SK-N-SH (cell line): ENCODE measurements around the gene CDC37.

Experiments used
- JUND ChIP-seq: IDR thresholded peaks from 2 replicates; pipeline ENCODE4 v1.4.0; 2012
- MAX ChIP-seq: IDR thresholded peaks from 2 replicates; pipeline ENCODE4 v1.4.0; 2012; ENCODE audit warnings: low read depth
- POLR2AphosphoS5 ChIP-seq: IDR thresholded peaks from 2 replicates; pipeline ENCODE4 v1.6.1; 2012; ENCODE audit warnings: low read depth, low read length
- RCOR1 ChIP-seq: fragments of 150-350 bp; IDR thresholded peaks from 2 replicates; pipeline ENCODE4 v1.6.1; 2017; ENCODE audit warnings: antibody characterized with exemption, low read length
- RFX5 ChIP-seq: IDR thresholded peaks from 2 replicates; pipeline ENCODE4 v1.6.1; 2012; ENCODE audit warnings: mild to moderate bottlenecking, improper control_type of control experiment, low read length
- RXRA ChIP-seq: IDR thresholded peaks from 2 replicates; pipeline ENCODE4 v1.4.0; 2012; ENCODE audit warnings: low read depth, mild to moderate bottlenecking, borderline replicate concordance
- SMC3 ChIP-seq: IDR thresholded peaks from 2 replicates; pipeline ENCODE4 v1.6.1; 2012; ENCODE audit warnings: low read depth, low read length, improper control_type of control experiment
- USF2 ChIP-seq: fragments of 150-350 bp; IDR thresholded peaks from 2 replicates; pipeline ENCODE4 v1.6.1; 2017; ENCODE audit warnings: antibody characterized with exemption, low read length, low read depth, borderline replicate concordance
- TF ChIP-seq, protein P1 (sequence below): fragments of 200-600 bp; sonication (generic); IDR thresholded peaks from 2 replicates; pipeline ENCODE4 v1.6.1; 2017; ENCODE audit warnings: antibody characterized with exemption, mild to moderate bottlenecking, moderate library complexity
- TF ChIP-seq, protein P2 (sequence below): IDR thresholded peaks from 2 replicates; pipeline ENCODE4 v1.4.0; 2012; ENCODE audit warnings: low read depth, borderline replicate concordance

- TF ChIP-seq, protein P1, sequence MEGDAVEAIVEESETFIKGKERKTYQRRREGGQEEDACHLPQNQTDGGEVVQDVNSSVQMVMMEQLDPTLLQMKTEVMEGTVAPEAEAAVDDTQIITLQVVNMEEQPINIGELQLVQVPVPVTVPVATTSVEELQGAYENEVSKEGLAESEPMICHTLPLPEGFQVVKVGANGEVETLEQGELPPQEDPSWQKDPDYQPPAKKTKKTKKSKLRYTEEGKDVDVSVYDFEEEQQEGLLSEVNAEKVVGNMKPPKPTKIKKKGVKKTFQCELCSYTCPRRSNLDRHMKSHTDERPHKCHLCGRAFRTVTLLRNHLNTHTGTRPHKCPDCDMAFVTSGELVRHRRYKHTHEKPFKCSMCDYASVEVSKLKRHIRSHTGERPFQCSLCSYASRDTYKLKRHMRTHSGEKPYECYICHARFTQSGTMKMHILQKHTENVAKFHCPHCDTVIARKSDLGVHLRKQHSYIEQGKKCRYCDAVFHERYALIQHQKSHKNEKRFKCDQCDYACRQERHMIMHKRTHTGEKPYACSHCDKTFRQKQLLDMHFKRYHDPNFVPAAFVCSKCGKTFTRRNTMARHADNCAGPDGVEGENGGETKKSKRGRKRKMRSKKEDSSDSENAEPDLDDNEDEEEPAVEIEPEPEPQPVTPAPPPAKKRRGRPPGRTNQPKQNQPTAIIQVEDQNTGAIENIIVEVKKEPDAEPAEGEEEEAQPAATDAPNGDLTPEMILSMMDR: no peak
- TF ChIP-seq USF2 (no peak), JUND (no peak), RFX5 (no peak), RCOR1 (no peak), RXRA (no peak), MAX (no peak), POLR2AphosphoS5 (no peak), SMC3 (no peak)
- TF ChIP-seq, protein P2, sequence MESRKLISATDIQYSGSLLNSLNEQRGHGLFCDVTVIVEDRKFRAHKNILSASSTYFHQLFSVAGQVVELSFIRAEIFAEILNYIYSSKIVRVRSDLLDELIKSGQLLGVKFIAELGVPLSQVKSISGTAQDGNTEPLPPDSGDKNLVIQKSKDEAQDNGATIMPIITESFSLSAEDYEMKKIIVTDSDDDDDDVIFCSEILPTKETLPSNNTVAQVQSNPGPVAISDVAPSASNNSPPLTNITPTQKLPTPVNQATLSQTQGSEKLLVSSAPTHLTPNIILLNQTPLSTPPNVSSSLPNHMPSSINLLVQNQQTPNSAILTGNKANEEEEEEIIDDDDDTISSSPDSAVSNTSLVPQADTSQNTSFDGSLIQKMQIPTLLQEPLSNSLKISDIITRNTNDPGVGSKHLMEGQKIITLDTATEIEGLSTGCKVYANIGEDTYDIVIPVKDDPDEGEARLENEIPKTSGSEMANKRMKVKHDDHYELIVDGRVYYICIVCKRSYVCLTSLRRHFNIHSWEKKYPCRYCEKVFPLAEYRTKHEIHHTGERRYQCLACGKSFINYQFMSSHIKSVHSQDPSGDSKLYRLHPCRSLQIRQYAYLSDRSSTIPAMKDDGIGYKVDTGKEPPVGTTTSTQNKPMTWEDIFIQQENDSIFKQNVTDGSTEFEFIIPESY: no peak
These were observed 49.5 kb downstream of the CDC37 start for GRCh38 chr19:10353793-10354391.
